Chondrocyte (in vitro differentiated cells): Measurements from ENCODE around the gene OR13C8. TPM values are rescaled to one million over a fixed set of nuclear protein-coding genes. Genes with fewer than 3 reads are reported as not detected.
"Not testable (repeated sequence)": the region's sequence is repeated elsewhere in the genome, so short reads cannot be mapped to it uniquely, and the experiment has no call there.

Experiments used
- DNase-seq: peaks from one replicate; pipeline ENCODE4 v3.0.0; 2021; ENCODE audit warnings: mixed read lengths, low spot score
- H3K27ac Mint-ChIP-seq: one replicate; pipeline ENCODE4 v1.8.0; 2021; ENCODE audit warnings: mild to moderate bottlenecking, moderate library complexity, mixed read lengths; ENCODE audit not compliant: unreplicated experiment
- H3K27me3 Mint-ChIP-seq: 2 replicates; pipeline ENCODE4 v1.8.0; 2021; ENCODE audit warnings: low read depth, mixed read lengths
- H3K36me3 Mint-ChIP-seq: 2 replicates; pipeline ENCODE4 v1.8.0; 2021; ENCODE audit warnings: low read depth, mixed read lengths
- H3K4me1 Mint-ChIP-seq: 2 replicates; pipeline ENCODE4 v1.8.0; 2021; ENCODE audit warnings: low read depth, mild to moderate bottlenecking, mixed read lengths
- H3K4me3 Mint-ChIP-seq: one replicate; pipeline ENCODE4 v1.8.0; 2021; ENCODE audit warnings: mild to moderate bottlenecking, moderate library complexity, mixed read lengths; ENCODE audit not compliant: unreplicated experiment
- H3K9me3 Mint-ChIP-seq: 2 replicates; pipeline ENCODE4 v1.8.0; 2021; ENCODE audit warnings: low read depth, mixed read lengths
- CTCF ChIP-seq: fragments of 200-600 bp; sonication (generic); IDR thresholded peaks from 2 replicates; pipeline ENCODE4 v1.5.0; 2021; ENCODE audit warnings: antibody characterized with exemption, mild to moderate bottlenecking, moderate library complexity
- total RNA-seq: library from RNA; stranded (reverse); gene quantifications from 3 replicates; pipeline ENCODE4 v1.2.1, GENCODE V29; 2021

The OR13C8 gene
- total RNA-seq, 1 donor from 2014 or later: not detected

GRCh38 chr9:104575456-104575855 is 6.5 kb downstream of the OR13C8 start:
- no peak for DNase-seq
- no peaks in the 10 kb centered on the region for H3K36me3 Mint-ChIP-seq
- TF ChIP-seq CTCF: no peak
- no peak overlapping the region for H3K27ac Mint-ChIP-seq
- H3K27me3 Mint-ChIP-seq: peaks cover 16% of the 10 kb centered on the region
- peaks cover 13% of the 10 kb centered on the region for H3K9me3 Mint-ChIP-seq
- H3K4me3 Mint-ChIP-seq: no peak overlapping the region
- no peaks in the 10 kb centered on the region for H3K4me1 Mint-ChIP-seq

GRCh38 chr9:104577263-104577662 is 8.3 kb downstream of the OR13C8 start:
- DNase-seq: no peak
- Mint-ChIP-seq H3K36me3 (no peaks in the 10 kb centered on the region), H3K27ac (no peak overlapping the region), H3K4me3 (no peak overlapping the region), H3K4me1 (no peaks in the 10 kb centered on the region), H3K9me3 (peaks cover 6% of the 10 kb centered on the region), H3K27me3 (peaks cover 16% of the 10 kb centered on the region)
- no peak for TF ChIP-seq CTCF

GRCh38 chr9:104580562-104580961 is 11.6 kb downstream of the OR13C8 start:
- Mint-ChIP-seq H3K9me3 (no peaks in the 10 kb centered on the region), H3K27ac (no peak overlapping the region)
- no peak for TF ChIP-seq CTCF

GRCh38 chr9:104586496-104587180 is 17.7 kb downstream of the OR13C8 start:
- Mint-ChIP-seq H3K9me3 (no peaks in the 10 kb centered on the region), H3K27me3 (peaks cover 14% of the 10 kb centered on the region), H3K4me1 (no peaks in the 10 kb centered on the region), H3K36me3 (no peaks in the 10 kb centered on the region), H3K27ac (no peak overlapping the region), H3K4me3 (no peak overlapping the region)
- no peak for TF ChIP-seq CTCF
- DNase-seq: no peak

More at GRCh38 chr9:104580562-104580961, 11.6 kb downstream of the OR13C8 start:
- H3K36me3 Mint-ChIP-seq: no peaks in the 10 kb centered on the region
- no peaks in the 10 kb centered on the region for H3K4me1 Mint-ChIP-seq
- peaks cover 13% of the 10 kb centered on the region for H3K27me3 Mint-ChIP-seq
- DNase-seq: no peak
- H3K4me3 Mint-ChIP-seq: no peak overlapping the region

- DNase-seq: no peak
- Mint-ChIP-seq H3K27me3 (peaks cover 21% of the 10 kb centered on the region), H3K27ac (no peak overlapping the region)
Observed at GRCh38 chr9:104589626-104590025, 20.7 kb downstream of the OR13C8 start.

GRCh38 chr9:104598749-104599148 is 29.8 kb downstream of the OR13C8 start:
- not testable (repeated sequence) for H3K27ac Mint-ChIP-seq, H3K9me3 Mint-ChIP-seq, H3K4me3 Mint-ChIP-seq, H3K4me1 Mint-ChIP-seq, DNase-seq, H3K36me3 Mint-ChIP-seq
- peaks cover 11% of the 10 kb centered on the region for H3K27me3 Mint-ChIP-seq

More at GRCh38 chr9:104589626-104590025, 20.7 kb downstream of the OR13C8 start:
- H3K9me3 Mint-ChIP-seq: peaks cover 11% of the 10 kb centered on the region
- no peak overlapping the region for H3K4me3 Mint-ChIP-seq
- no peaks in the 10 kb centered on the region for H3K4me1 Mint-ChIP-seq
- no peaks in the 10 kb centered on the region for H3K36me3 Mint-ChIP-seq
- TF ChIP-seq CTCF: no peak

GRCh38 chr9:104599313-104599712 is 30.3 kb downstream of the OR13C8 start, which contains the start of gene OR13C5:
Gene OR13C5 (minus strand): TSS chr9:104599413. CDS start chr9:104599413, 0 bp downstream.
- H3K27ac Mint-ChIP-seq, DNase-seq, H3K4me3 Mint-ChIP-seq, H3K36me3 Mint-ChIP-seq, H3K9me3 Mint-ChIP-seq, H3K4me1 Mint-ChIP-seq: not testable (repeated sequence)
- H3K27me3 Mint-ChIP-seq: peaks cover 13% of the 10 kb centered on the region
